Left ventricle myocardium inferior (tissue), 1 donor: ENCODE data around the gene PKNOX2. TPM values are rescaled to one million over a fixed set of nuclear protein-coding genes. Genes with fewer than 3 reads are reported as not detected.

ENCODE experiments used
- DNase-seq: peaks from one replicate; pipeline ENCODE4 v3.0.0-alpha.2; 2020
- H3K27ac ChIP-seq: fragments of 200-600 bp; replicated peaks from 2 replicates; pipeline ENCODE4 v1.8.0; 2021
- H3K27me3 ChIP-seq: fragments of 200-600 bp; 2 replicates; pipeline ENCODE4 v1.8.0; 2021; ENCODE audit warnings: low read depth
- H3K36me3 ChIP-seq: fragments of 200-600 bp; 2 replicates; pipeline ENCODE4 v1.8.0; 2021
- H3K4me1 ChIP-seq: fragments of 200-600 bp; 2 replicates; pipeline ENCODE4 v1.8.0; 2021
- H3K4me3 ChIP-seq: fragments of 200-600 bp; 2 replicates; pipeline ENCODE4 v1.8.0; 2021; ENCODE audit warnings: mild to moderate bottlenecking, moderate library complexity
- H3K9me3 ChIP-seq: fragments of 200-600 bp; replicated peaks from 2 replicates; pipeline ENCODE4 v1.8.0; 2021
- intact Hi-C: fragments of 100-400 bp; cut with micrococcal nuclease; formaldehyde crosslinking; loops from one replicate; pipeline ENCODE4 v1.11.0; 2022
- total RNA-seq: library from RNA; stranded (reverse); fragmentation: NEBNext Ultra II Directional; extraction: Animal tissue kit (Norgen Biotek cat#: 25700); gene quantifications from one replicate; pipeline ENCODE4 v1.2.1, GENCODE V29; 2021
- TF ChIP-seq, protein P1 (sequence below): fragments of 200-600 bp; IDR thresholded peaks from 2 replicates; pipeline ENCODE4 v1.8.0; 2021; ENCODE audit warnings: antibody characterized with exemption, mild to moderate bottlenecking, borderline replicate concordance
- donor health status: DM: no; HTN: yes; CAD: no; lungs with severe emphysema.

Gene PKNOX2
- total RNA-seq, 1 donor from 2014 or later, result 6.2 TPM

DNA sequence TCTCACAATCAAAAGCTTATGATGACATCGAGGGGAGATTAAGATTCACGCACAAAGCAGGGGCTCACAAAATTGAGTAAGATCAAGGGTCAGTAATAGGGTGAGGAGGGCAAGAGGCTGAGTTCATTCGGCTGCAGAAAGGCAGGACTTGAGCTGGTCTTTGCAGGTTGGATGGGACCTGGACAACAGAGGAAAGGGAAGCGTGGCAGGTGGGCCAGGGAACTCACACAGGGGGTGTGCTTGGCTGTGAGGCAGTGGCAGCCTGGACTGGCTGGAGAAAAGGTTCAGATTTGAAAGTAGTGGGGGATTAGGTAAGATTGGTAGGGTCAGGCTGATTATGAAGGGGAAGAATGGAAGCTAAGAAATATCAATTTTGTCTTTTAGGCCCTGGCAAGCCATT lies 161.6 kb downstream of the PKNOX2 start:
- Histone ChIP-seq H3K4me1 (no peaks in the 10 kb centered on the region), H3K36me3 (no peaks in the 10 kb centered on the region), H3K27me3 (peaks cover 13% of the 10 kb centered on the region), H3K9me3 (no peaks in the 10 kb centered on the region), H3K27ac (no peak overlapping the region), H3K4me3 (no peak overlapping the region)
- TF ChIP-seq, protein P1, sequence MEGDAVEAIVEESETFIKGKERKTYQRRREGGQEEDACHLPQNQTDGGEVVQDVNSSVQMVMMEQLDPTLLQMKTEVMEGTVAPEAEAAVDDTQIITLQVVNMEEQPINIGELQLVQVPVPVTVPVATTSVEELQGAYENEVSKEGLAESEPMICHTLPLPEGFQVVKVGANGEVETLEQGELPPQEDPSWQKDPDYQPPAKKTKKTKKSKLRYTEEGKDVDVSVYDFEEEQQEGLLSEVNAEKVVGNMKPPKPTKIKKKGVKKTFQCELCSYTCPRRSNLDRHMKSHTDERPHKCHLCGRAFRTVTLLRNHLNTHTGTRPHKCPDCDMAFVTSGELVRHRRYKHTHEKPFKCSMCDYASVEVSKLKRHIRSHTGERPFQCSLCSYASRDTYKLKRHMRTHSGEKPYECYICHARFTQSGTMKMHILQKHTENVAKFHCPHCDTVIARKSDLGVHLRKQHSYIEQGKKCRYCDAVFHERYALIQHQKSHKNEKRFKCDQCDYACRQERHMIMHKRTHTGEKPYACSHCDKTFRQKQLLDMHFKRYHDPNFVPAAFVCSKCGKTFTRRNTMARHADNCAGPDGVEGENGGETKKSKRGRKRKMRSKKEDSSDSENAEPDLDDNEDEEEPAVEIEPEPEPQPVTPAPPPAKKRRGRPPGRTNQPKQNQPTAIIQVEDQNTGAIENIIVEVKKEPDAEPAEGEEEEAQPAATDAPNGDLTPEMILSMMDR, result no peak
- intact Hi-C loops, result no loop called here
- DNase-seq, result no peak

DNA sequence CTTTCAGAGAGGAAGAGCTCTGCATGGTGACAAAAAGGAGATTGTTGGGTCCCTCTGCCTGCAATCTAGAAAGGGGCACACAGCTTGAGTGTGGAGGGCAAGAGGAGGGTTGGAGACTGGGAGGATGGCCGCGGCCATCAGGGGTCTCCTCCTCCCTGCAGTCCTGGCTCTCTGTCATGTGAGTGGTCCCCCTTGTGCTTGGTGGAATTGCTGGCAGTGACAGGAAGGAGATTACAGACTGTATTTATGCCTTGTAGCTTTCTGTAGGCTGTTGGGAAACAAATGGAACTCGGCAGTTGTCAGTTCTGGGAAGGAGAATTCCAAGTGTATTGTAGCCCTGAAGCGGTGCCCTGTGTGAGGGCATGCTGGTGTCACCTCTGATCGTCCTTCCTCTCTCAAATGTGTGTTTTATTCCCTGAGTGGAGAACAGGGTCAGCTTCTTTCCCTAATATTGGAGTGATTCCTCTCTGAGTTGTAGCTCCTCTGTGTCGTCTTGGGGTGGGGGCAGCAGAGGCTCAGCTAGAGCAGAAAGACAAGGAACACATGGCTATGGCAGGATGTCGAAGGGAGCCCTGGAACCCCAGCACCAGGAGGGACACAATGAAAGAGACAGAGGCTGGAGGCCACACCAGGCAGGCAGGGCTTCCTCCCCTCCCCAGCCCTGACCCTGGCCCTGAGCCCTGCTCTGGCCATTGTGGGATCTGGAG lies 163.1 kb downstream of the PKNOX2 start:
- H3K4me1 ChIP-seq, result no peaks in the 10 kb centered on the region
- peaks cover 8% of the 10 kb centered on the region for H3K27me3 ChIP-seq
- H3K36me3 ChIP-seq, result no peaks in the 10 kb centered on the region
- intact Hi-C loops, result no loop called here
- no peak for DNase-seq
- H3K4me3 ChIP-seq, result no peak overlapping the region
- H3K27ac ChIP-seq, result no peak overlapping the region
- H3K9me3 ChIP-seq, result no peaks in the 10 kb centered on the region
- TF ChIP-seq, protein P1, result no peak

DNA sequence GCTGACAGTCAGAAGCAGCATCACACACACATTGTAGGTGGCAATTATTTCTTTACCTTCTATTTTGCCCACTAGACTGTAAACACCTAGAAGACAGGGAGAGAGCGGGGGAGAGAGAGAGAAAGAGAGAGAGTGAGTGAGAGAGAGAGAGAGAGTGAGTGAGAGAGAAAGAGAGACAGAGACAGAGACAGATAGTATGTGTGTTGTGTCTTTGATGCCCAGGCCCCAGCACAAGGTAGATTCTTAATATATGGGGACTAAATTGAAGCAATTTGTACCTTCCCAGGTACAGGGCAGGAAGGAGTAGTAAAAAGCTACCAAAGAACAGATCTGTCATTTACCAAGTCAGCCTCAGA lies 163.7 kb downstream of the PKNOX2 start:
- Histone ChIP-seq H3K4me1 (no peaks in the 10 kb centered on the region), H3K27ac (no peak overlapping the region), H3K27me3 (peaks cover 8% of the 10 kb centered on the region), H3K36me3 (no peaks in the 10 kb centered on the region), H3K4me3 (no peak overlapping the region), H3K9me3 (no peaks in the 10 kb centered on the region)
- intact Hi-C loops, result no loop called here
- TF ChIP-seq, protein P1, result no peak
- no peak for DNase-seq

DNA sequence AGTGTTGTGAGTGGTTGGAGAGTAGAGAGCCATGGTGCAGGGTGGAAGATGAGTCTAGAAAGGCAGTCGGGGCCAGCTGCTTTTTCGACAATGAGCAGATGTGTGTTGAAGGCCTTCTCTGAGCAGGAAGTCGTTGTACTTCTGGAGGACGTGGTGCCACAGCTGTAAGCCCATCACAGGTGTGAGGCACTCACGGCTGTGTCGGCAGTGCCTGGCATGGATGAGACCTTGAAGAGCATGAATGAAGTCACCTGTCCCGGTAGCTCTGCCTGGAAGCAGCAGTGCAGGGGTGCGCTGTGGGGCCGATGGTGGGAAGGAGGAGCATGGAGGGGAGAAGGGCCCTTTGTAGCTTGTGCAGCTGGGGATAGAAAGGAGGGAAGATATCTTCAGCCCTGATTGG lies 165.2 kb downstream of the PKNOX2 start:
- H3K4me1 ChIP-seq, result no peaks in the 10 kb centered on the region
- intact Hi-C loops, result no loop called here
- no peak overlapping the region for H3K27ac ChIP-seq
- H3K27me3 ChIP-seq, result peaks cover 3% of the 10 kb centered on the region
- no peak for DNase-seq
- no peak overlapping the region for H3K4me3 ChIP-seq
- no peaks in the 10 kb centered on the region for H3K9me3 ChIP-seq
- TF ChIP-seq, protein P1, result no peak
- no peaks in the 10 kb centered on the region for H3K36me3 ChIP-seq

DNA sequence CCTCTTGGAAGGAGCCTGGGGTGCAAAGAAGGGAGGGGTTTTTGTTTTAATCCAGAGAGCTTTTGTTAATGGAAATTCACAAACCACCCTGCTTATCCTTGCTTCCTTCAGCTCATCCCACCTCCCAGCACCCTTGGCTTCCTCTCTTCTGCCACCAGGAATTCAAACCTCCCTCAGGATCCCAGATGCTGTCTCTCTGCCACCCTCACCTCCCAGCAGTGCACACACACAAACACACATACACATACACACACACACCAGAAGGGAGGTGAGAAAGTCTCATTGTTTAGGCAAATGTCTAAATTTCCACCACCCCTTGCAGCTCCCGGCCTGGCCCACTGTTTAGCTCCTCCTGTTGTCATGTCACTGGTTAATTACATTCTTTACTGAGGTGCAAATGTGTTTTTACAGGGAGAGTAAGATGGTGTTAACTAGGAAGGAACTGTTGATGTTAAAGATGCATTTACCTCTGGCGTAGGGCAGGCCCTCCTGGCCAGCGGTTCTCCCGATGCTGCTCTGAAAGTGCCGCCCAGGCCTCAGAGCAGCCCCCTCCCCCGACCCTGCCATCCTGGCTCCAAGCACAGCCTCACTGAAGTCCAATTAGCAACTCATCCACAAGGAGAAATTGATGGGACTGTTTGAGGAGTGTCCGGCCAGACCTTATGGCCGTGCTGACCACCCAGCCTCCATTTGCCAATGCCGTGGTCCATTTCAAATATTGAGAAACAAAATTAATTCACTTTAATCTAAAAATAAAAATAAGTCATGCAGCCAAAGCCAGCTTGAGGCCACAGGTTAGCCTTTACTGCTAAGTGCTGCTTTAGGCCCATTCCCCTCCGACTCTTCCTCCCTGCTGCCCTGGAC lies 166.1 kb downstream of the PKNOX2 start:
- Histone ChIP-seq H3K27me3 (no peaks in the 10 kb centered on the region), H3K9me3 (no peaks in the 10 kb centered on the region), H3K36me3 (no peaks in the 10 kb centered on the region), H3K4me1 (no peaks in the 10 kb centered on the region), H3K27ac (no peak overlapping the region), H3K4me3 (no peak overlapping the region)
- DNase-seq, result no peak
- TF ChIP-seq, protein P1, result no peak
- intact Hi-C loops, result no loop called here
